Activated CD4-positive, CD25-positive, alpha-beta regulatory T cell (primary cell): ENCODE data around the gene RUNX1.

Source experiments
- DNase-seq, 4 experiments: peaks; one replicate each; lab custom pipeline; 2025; lab: John Stamatoyannopoulos, UW

The RUNX1 gene

DNA sequence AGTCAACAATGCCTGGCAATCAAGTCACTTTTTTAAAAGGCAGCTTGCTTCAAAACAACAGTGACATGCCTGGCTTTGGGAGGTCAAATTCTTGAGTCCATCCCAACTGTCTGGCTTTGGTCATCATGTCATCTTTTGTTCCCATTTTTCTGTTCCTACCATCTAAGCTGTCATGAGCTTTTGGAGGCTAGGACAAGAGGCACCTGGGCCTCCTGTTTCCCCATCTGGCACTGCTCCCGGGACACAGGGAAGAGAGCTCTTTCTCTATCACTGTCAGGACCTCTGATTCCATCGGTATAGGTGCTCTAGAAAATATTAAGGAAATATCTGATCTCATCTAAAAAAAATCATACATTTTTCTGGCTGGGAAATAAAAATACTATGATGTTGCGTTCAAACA is 224.0 kb downstream of the RUNX1 start:
- no peak for DNase-seq

DNA sequence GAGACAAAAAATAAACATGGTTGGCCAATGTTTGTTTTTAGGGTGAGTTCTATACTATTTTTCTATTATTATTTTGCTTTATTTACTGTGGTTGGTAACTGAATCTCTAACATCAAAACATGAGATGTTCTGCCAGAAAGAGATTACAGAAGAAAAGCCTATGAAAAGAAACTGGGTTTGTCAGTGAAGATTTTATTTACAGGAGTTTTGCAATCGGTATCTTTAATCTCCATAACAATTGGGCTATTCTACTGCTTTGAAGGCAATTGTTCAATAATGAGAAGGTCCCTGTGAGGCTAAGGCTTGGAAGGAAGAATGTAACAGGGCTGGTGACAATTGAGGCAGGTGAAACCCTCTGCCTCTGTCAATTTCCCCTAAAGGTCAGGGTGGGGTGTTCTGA is 224.8 kb downstream of the RUNX1 start:
- no peak for DNase-seq

DNA sequence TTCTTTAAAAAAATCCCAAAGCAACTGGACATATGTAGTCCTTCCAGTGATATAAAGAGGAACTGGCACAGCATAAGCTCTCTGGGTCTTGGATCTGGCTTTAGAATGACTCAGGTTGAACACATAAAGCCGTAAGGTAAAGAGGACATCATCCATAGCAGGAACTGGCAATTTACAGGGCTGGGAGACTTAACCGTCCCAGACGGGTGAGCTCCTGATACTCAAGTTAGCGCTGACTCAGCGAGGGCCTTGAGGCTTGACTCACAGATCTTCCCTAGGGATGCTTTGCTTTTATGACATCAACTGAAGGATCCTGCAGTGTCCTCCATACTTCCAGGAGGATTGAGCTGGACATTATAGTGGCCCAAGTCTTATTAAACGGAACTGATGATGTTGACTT is 226.2 kb downstream of the RUNX1 start:
- no peak for DNase-seq

DNA sequence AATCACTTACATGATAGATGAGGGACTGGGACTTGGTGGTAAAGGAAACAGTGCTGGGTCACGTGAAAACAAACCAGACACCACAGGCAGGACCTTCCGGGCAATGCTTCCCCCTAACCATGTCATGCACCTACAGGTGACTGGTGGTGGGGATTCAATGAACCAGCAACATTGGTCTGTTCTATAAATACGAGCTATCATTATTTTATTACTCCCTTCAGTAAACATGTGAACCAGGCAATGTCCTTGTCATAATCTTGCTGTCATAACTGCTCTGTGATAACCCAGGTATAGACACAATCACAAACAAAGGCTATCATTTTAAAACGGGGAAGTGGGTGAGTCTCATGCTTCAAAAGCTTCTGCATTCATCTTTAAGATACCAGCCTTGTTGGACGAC is 226.9 kb downstream of the RUNX1 start:
- no peak for DNase-seq

DNA sequence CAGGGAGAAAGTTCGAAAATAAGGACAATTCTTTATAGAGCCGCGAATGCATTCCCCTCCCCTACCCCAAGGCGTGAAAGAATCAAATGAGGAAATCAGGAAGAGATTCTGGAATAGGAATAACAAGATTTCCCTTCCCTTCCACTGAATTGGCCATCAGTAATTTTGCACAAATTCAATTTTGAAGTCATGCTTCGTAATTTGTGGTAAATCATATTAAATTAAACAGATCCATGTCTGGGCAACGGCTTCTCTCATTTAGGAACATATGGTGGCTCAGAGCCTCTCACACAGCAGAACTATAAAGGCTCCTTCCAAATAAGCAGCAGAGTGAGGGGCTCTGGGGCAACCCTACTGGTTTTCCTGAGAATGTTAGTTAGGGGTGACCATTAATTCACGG is 227.4 kb downstream of the RUNX1 start:
- DNase-seq, result no peak

DNA sequence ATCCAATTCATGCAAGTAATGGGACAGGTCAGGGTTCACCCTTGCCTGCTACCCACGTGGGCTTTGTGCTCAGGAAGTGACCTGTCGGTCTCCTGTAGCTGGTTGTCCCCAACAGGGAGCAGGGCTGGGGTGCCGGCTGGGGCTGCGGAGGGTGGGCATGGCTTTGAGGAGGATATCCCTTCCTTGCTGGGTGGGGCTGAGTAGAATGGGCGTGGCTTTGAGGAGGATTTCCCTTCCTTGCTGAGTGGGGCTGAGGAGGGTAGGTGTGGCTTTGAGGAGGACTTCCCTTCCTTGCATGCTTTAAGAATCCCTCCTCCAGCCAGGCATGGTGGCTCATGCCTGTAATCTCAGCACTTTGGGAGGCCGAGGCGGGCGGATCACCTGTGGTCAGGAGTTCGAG is 229.1 kb downstream of the RUNX1 start:
- no peak for DNase-seq

DNA sequence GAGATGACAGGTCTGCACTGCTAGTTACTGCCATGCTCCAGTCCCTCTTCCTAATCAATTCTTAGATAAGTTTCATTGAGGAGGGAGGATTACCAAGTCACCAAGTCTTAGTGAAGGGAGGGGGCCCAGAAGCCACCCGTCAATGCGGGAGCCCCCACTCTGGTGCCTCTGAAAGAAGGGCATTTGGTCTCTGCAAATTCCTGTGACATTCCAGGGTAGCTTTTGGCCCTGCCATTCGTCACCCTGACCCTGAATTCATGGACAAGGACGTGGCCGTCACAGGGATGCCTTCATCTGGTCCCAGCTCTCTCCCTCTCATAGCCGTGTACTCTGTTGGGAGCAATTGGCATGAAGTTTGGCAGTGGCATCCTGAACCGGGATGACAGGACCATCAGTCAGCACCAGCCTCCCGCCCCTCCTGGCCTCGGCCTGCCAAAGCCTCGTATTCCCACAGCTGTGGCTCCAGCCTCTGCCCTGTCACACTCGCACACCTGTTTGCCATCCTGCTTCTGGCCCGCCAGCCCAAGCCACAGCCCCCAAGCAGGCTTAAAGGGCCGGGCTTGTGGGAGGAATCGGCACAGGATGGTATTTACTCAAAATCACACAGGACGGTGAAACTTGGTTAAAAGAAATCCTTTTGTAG is 229.6 kb downstream of the RUNX1 start:
- DNase-seq, result no peak

DNA sequence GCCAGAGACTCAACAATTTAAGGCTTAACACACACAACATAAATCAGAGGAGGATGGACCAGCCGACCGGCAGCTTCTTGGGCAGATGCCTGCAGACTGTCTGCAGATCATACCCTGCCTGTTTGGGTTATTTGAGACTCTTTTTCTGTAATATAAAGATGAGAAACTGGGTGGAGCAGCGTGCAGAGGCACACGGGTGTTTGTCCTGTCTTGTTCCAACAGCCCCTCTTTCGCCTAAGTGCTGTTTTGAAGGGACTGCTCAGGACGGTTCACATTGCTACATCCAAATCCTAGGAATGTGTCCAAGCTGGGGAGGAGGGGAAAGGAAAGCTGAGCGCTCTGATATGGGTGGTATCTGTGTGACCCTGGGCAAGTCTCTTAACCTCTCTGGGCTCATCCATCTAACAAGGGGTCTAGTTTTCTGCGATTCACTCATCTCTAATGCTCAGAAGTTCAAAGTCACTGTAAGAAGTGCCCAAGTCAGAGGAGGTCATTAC is 230.4 kb downstream of the RUNX1 start:
- DNase-seq, result no peak

DNA sequence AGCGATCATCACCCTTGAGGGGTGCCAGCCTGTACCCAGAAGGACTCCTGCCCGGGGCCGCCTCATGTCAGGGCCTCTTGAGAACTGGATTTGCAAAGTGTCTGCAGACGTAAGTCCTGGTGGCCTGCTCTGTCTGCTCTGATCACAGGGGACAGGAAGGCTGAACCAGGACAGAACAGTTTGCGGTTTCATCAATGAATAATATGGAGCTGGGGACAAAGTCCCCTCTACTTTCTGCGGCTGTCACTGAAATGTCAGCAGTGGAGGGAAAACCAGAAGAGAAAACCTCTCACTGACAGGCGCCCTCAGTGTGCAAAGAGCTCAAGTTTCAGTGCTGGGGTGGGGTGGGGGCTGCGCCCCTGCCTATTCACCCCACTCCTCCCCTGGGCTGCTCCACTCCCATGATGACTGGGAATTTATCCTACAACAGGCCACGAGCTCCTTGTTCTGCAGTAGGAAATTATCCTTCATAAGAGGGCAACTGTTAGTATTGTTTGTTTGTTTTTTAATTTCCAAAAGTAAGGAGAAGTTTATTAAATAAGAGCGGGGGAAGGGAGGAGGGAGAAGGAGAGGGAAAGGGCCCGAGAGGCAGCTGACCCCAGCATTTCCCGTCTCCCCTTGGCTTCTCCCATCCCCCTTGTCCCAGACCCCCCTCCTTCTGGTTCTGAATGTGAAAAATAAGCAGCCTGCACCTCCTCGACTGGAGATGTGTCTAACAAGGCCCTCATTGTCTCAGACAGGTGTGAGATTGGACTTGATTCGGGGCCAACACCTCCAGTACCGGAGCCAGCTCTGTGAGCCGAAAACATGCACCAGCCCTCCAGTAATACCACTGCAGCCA is 231.1 kb downstream of the RUNX1 start:
- no peak for DNase-seq

DNA sequence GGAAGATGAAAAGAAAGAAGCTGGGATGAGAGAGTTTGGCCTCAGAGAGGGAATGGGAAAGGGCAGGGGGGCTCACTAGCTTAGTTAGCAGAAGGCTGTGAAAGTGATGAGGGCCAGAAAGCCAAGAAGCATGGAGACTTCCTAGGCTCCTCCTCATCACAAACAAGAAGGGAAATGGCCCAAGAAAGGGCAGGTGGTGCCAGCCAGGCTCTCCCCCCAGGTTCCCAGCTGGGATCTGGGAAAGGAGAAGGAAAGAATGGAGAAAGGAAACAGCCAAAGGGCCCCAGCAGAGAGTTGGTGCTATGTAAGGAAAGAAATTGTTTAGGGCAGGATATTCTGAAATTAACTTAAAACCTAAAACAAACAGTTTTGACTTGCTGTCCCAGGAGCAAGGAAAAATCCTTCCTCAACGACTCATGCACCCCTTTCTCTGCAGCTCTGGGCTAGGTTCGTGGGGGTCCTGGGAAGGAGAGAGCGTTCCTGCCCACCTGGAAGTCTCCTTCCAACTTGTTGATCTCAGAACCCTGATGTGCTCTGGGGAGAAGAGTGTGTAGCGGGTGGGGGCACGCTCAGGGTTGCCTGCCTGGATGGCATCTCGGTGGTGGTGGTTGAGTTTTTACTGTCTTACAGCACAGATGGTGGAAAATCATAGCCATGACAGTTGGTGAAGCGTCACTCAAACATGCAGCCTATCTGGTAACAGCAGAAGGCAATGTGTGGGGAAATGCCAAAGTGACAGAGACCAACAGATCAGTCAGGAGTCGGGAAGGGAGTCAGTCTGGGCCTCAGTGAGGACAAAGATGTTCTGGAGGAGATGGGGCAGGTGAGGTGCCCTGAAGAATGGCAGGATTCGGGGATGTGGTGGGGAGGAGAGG is 233.0 kb downstream of the RUNX1 start:
- DNase-seq, result no peak

DNA sequence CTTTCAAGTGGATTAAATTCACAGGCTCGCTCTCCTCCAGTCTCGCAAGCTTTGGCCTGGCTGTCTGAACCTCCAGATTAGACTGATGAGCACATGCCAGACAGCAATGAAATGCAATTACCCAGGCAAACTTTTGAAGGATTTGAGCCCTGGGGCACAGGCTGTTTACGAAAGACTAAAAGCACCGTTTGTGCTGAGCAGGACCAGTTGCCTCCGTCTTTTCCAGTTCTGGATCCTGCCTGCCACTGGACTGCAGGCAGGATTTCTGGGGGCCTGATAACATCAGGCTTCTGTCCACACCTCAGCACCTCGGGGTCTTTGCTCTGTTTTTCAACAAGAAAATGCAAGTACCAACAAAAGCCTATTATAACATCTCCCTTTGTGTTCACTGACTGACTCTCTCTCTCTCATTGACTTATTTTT is 234.6 kb downstream of the RUNX1 start:
- no peak for DNase-seq

DNA sequence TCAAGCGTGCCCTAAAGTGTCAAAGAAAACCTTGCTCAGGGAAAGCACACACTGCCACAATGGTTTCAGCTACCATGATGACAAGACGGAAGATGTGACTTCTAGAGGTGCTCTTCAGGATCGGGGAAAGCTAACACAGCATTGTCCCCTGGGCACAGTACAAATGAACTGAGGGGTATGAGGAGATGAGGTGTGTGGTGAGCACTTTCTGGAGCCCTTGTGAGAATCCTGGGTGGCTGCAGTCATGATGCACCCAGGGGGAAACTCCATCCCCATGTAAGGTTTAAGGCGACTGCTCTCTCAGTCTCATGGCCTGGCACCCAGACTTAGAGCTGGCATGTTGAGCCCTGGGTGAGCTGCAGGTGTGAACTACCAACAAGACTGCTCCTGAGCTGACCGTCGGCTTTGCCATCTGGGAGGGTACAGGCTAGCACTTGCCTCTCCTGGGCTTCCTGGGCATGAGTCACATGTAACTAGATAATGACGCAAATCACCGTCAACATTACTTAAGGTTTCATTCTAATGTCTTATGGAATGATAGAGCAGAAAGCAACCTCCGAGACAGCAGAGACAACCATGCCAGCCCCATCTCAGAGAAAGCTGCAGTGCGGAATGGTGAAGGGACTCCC is 235.7 kb downstream of the RUNX1 start:
- DNase-seq, result no peak

DNA sequence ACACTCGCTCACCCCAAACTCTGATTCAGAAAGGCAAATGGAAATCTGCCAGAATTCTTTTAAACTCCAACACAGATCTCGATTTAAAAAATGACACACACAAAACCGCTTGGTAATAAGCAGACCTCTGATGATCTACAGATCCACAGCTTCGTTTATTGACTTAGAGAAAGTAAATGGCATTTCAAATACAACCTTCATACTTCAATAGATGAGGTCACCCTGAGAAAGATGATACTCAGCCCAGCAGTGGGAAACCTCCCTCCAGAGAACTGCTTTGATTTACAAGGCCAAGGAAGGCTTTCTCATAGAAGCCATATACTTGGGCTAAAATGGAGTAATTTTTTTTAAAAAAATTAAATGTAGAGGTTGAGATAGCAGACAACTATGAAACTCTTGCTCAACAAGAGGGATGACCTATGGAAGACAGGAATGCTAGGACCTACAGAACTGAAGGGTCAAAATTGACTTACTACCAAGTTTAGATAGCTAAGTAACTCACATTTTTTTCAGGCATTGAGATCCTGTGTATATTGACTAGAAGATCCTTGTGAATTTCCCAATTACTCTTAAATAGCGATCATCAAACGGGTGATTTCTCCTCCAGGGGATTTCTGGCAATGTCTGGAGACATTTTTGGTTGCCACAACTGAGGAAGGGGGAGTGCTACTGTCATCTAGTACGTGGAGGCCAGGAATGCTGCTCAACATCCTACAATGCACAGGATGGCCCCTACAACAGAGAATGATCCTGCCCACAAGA is 236.4 kb downstream of the RUNX1 start:
- no peak for DNase-seq

DNA sequence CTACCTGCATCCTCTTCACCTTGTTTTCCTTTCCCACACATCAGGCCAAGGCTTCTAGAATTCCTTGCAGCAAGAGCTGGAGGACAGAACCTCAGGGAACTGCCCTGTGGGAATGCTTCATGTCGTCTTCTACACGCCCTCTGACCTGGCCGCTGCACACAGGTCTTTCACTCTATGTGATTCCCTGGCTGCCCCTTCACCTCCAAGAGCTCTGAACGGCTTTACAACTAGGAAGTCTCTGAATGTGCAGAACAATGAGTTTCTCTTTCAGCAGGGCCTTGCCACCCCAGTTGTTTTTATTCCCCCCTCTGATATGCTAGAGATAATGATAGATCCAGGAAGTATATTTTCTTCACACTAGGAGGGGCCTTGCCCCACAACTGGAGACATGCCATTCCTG is 237.7 kb downstream of the RUNX1 start:
- no peak for DNase-seq

DNA sequence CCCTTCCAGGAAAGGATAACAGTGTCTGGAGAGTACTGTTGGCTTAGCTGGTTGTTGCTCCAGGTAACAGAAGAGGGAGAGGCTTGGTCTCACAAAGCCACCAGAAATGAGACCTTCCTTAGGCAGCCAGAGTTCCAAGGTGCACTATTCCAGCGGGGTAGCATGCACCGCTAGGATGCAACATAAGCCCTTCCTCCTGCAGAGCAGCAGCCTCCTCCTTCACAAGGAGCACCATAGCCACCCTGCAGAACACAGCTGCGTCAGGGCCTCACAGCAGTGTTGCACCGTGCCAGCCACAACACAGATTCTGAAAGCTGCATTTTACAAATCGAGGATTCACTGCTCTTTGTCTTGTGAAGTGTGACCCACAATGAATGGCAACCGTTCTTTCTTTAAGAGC is 238.3 kb downstream of the RUNX1 start:
- DNase-seq, result no peak

DNA sequence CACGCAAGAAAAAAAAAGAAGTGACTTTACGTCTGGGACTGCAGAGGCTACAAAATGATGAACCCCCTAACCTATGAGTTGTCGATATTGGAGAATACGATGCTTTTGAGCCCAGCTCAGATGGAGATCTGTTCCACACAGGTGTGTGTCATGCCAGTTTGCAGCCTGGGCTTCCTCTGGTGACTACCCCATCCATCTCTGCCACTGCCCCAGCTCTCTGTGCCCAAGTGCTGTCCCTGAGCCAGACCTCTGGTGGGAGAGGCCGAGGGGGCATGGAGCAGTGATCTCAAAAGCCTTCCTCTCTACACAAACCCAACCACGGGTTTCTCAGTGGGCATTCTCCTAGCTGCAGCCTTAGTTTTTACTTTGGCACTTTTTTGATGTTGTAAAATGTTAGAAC is 239.3 kb downstream of the RUNX1 start:
- no peak for DNase-seq

DNA sequence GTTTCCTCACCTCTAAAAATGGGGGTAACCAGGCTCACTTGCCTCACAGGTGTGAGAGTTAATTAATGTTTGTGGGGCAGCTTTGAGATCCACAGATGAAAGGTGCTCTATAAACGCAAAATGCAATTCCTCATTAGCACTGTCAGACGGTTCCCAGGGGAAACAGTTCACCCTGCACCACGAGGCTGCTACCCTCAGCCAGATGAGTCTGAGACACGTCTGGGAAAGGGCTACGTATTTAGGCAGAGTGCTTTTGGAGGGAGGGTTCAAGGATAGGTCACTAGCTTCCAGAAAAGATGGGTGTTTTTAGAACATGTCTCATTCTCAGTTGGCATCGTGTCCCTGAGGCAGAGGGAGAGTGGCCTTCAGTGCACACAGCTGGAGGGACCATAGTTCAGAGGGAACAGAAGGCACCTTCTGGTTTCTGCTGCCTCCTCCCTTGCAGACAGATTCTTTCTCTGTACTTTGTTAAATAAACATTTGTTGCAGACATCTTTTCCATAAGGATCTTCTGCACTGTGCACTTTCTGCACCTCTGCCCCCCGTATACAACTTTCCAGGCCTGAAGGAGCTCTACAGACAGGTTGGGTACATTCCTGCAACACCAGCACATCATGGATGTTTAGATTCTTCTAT is 240.4 kb downstream of the RUNX1 start:
- no peak for DNase-seq

DNA sequence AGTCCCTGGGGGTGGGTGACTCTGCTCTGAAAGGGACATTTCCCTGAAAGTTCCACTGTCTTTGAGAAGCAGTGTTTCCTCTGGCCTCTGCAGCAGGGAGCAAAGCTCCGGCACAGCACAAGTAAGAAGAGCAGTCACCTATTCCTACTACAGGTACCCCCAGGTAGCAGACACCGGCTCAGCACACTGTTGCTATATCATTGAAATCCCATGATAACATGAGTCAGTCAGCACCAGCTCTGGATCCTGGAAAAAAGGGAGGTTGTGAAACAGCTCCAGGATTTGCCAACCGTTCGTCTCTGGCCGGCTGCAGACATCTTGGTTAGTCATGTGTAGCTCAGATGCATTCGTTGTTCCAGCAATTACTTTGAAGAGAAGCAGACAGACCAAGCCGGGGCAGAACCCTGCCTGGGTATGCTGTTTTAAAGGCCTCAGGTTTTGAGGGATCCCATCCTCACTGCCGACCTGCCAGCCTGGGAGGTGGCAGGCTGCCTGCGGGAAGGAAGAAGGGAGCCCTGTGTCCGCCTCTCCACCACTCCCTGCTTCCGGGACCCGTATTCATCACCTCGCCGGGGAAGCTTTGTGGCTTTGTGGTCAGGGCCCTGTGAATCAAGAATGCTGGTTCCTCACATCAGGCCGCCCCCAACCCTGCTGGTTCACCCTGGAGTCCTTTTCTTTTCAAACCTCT is 241.1 kb downstream of the RUNX1 start:
- DNase-seq, result peak in 1 of 4 experiments; percentile 33

DNA sequence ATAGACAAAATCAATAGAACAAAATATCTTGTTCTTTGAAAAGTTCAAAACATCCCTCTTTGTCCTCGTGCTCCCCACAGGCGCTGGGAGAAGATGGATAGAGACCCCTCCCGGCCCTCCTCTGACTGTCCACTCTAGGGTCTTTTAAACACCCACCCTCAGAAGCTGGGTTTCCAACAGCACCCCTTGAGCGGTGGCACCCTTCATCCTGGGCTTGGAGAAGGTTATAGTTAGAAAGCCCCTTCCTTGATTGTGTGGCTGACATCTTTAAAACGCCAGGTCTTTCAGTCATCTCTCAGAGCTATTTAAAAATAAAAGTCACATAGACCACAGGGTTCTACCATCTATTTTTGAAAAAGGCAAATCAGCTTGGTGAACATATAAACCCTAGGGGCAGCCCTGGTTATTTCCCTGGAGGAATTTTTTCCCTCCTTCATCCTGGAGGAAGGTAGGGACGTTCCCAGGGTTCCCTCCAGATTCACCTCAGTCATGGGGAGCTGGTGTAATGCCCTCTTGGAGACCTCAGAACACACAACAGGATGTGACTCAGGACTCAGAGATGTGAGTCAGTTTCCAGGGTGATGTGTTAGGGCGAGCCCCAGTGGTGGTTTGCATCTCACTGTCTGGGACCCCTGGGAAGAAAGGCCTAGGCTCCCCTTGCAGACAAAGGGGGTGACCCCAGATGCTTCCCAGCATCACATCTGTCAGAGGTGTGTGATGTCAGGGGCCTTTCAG is 241.8 kb downstream of the RUNX1 start:
- DNase-seq, result peak in 3 of 4 experiments; percentile 13 to 21 (median 15)
